AG10803 (cell line): ENCODE results near the gene MAP4K4.

Experiments
- DNase-seq: peaks from one replicate; pipeline ENCODE4 v3.0.0; 2010; ENCODE audit warnings: low read depth
- H3K4me3 ChIP-seq: 2 replicates; pipeline ENCODE4 v1.5.1; 2011; ENCODE audit warnings: mild to moderate bottlenecking, low read length, control low read depth
- TF ChIP-seq, protein P1 (sequence below): conservative IDR thresholded peaks from 2 replicates; pipeline ENCODE4 v1.5.1; 2011; ENCODE audit warnings: mild to moderate bottlenecking, low read length, control low read depth, inconsistent platforms

MAP4K4 gene

DNA sequence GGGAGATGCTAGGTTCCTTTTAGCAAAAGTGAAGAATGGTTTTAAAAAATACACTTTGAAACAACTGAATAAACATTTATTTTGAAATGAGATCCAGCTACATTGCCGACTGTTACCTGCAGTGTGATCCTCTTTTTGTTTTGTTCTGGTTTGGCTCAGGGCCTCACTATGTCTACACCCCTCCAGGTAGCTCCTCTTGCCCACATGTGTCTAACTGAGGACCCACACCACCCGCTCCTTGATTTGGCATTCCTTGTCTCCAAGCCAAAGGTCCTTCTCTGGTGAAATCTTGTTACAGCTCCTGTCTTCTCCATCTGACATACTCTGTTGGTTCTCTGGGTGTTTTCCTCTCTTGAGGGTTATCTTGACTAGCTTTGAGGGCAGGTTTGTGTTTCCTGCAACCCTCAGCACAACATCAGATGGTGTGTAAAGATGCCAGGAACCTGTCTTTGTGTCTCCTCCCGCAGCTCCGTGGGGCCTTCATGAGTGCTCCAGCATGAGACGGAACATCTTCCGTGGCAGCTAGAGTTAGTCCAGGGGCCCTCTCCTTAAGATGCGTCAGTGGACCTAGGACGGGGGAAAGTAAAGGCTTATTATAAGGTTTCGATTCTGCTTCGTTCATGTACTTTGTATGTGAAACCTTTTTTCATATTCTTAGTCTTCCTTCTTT lies 32.1 kb downstream of the MAP4K4 start:
- no peak overlapping the region for H3K4me3 ChIP-seq
- TF ChIP-seq, protein P1, sequence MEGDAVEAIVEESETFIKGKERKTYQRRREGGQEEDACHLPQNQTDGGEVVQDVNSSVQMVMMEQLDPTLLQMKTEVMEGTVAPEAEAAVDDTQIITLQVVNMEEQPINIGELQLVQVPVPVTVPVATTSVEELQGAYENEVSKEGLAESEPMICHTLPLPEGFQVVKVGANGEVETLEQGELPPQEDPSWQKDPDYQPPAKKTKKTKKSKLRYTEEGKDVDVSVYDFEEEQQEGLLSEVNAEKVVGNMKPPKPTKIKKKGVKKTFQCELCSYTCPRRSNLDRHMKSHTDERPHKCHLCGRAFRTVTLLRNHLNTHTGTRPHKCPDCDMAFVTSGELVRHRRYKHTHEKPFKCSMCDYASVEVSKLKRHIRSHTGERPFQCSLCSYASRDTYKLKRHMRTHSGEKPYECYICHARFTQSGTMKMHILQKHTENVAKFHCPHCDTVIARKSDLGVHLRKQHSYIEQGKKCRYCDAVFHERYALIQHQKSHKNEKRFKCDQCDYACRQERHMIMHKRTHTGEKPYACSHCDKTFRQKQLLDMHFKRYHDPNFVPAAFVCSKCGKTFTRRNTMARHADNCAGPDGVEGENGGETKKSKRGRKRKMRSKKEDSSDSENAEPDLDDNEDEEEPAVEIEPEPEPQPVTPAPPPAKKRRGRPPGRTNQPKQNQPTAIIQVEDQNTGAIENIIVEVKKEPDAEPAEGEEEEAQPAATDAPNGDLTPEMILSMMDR: no peak
- DNase-seq: no peak

DNA sequence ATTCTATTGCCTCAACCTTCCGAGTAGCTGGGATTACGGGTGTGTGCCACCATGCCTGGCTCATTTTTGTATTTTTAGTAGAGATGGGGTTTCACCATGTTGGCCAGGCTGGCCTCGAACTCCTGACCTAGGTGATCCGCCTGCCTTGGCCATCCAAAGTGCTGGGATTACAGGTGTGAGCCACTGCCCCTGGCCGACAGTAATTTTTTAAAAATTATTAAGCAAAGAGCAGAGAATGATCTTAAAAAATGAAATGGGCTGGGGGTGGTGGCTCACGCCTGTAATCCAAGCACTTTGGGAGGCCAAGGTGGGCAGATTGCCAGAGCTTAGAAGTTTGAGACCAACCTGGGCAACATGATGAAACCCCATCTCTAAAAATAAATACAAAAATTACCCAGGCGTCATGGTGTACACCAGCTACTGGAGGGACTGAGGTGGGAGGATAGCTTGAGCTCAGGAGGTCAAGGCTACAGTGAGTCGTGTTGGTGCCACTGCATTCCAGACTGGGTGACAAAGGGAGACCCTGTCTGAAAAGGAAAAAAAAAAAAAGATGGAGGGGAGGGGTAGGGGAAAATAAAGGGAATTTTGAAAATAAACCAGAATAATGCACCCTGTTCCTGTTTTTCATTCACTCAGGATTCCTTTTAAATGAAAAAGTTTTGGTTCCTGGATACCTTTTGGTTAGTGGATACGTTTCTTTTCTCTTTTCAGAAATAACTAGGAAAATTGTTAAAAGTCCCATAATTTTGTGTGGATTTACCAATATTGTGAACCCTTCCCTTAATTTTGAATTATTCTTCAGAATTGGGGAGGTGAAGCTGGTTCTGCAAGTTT lies 33.9 kb downstream of the MAP4K4 start:
- TF ChIP-seq, protein P1: no peak
- H3K4me3 ChIP-seq: no peak overlapping the region
- no peak for DNase-seq

DNA sequence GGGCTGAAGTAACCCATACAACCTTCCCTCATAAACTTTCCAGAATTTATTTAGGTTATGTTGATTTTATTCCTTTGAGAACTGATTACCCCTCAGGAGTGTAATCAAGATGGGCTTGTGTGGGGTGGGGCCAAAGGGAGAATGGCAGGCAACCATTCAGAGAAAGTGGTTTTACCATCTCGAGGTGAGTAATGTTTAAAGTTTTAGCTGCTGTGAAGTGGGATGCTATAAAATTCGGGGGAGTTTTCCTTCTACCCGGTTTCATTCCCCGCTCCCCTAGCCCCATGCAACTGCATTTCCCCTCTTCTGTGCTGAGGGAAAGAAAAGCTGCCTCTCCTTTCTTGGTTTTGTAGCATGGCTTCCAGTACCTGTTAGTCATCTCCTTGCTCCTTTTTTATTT lies 34.7 kb downstream of the MAP4K4 start:
- TF ChIP-seq, protein P1: no peak
- no peak overlapping the region for H3K4me3 ChIP-seq
- DNase-seq: no peak

DNA sequence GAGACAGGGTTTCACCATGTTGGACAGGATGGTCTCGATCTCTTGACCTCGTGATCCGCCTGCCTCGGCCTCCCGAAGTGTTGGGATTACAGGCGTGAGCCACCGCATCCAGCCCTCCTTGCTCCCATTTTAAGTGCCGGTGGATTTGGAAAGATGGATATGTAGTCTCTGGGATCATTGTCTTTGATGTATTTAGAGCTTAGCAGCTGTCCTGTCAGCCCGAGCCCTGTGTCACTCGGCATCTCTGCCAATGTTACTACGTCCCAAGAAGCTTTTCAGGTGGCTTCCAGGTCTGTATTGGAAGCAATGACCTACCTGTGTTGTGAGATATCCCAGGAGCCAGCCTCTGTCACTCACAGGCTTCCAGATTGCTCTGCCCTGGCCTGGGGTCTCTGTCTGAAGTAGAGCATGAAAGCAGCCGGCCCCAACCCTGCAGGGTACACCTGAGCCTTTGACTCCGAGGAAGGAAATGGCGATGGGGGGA lies 35.3 kb downstream of the MAP4K4 start:
- TF ChIP-seq, protein P1: no peak

DNA sequence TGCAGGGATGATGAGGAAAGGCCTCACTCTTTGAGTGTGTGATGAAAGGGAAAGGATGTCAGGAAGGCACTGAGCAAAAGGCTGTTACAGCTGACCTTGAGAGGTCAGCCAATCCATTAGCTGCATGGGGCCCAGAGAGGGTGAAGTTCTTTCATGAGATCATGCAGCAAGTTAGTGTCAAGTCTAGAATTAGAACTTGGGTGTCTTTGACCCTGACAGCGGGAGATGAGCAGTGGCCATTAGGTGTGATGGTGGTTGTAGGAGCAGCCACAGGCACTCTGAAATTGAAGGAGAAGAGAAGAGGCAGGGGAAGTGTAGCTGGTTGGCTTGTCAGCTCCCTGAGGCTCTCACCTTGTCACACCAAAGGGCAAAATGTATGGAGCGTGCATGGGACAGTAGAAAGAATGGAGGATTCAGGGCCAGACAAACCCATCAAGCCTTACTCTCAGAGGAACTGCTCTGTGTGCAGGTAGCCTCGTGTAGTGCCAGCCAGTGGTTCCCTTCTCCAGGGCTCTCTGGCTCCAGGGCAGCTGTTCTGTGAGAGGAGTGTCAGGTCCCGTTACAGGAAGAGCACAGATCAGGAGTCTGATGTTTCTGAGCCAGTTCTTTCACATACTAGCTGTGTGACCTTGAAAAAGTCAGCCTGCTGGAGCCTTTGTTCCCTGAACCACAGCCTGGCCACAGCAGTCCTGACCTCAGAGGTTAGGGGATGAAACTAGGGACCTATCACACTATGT lies 35.9 kb downstream of the MAP4K4 start:
- TF ChIP-seq, protein P1: no peak
- no peak for DNase-seq
- H3K4me3 ChIP-seq: no peak overlapping the region

More for the DNA sequence above, 35.3 kb downstream of the MAP4K4 start:
- no peak overlapping the region for H3K4me3 ChIP-seq
- no peak for DNase-seq

DNA sequence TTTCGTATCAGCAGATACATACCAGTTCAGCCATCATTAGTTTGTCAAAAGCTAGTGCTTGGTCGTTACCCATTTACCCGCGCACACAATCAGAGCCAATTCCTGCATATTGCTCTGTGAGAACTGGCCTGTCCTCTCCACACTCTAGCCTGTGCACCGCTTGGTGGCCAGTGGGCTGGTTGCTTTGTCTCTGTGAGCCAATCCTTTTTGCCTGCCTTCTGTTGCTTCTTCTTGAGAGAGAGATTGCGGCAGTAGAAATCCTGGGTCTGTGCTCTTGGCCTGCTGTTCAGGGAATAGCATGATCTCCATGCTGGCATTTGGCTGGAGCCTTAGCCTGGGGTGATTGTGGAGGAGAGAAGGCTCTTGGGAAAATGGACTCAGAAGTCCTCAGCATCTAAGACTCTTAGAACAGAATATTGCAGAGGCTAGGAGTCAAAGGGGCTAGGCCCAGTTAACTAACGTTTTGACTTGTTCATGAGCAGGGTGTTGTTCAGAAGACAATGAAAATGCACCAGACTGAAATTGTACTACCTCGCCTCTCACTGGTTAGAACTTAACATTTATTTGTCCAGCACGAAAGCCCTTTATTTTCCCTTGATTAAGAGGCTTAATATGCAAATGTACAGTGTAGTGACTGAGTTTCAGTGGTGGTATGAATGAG lies 37.1 kb downstream of the MAP4K4 start:
- DNase-seq: no peak
- no peak overlapping the region for H3K4me3 ChIP-seq
- TF ChIP-seq, protein P1: no peak
